H9 (cell line): ENCODE data around the gene BMP5. TPM values are rescaled to one million over a fixed set of nuclear protein-coding genes. Genes with fewer than 3 reads are reported as not detected.

Experiments used
- DNase-seq: peaks from one replicate; pipeline ENCODE4 v3.0.0-alpha.2; 2017
- H2AFZ ChIP-seq: one replicate; pipeline ENCODE4 v1.6.1; 2013; ENCODE audit warnings: mild to moderate bottlenecking, low read length, control low read depth, moderate library complexity
- H2AK5ac ChIP-seq: 2 replicates; pipeline ENCODE4 v1.6.1; 2013; ENCODE audit warnings: low read length, control low read depth, mixed read lengths; ENCODE audit not compliant: insufficient read length
- H2BK120ac ChIP-seq: one replicate; pipeline ENCODE4 v1.6.1; 2013; ENCODE audit warnings: low read depth, mild to moderate bottlenecking, low read length, control low read depth, inconsistent platforms; ENCODE audit not compliant: poor library complexity, severe bottlenecking
- H2BK12ac ChIP-seq: 2 replicates; pipeline ENCODE4 v1.6.1; 2013; ENCODE audit warnings: low read length, control low read depth, mixed read lengths, low read depth; ENCODE audit not compliant: insufficient read length
- H2BK15ac ChIP-seq: 2 replicates; pipeline ENCODE4 v1.6.1; 2013; ENCODE audit warnings: low read depth, low read length, control low read depth
- H2BK20ac ChIP-seq: one replicate; pipeline ENCODE4 v1.6.1; 2013; ENCODE audit warnings: low read depth, mild to moderate bottlenecking, low read length, control low read depth, inconsistent platforms; ENCODE audit not compliant: poor library complexity, severe bottlenecking
- H2BK5ac ChIP-seq: 2 replicates; pipeline ENCODE4 v1.6.1; 2013; ENCODE audit warnings: low read length, control low read depth, mixed read lengths; ENCODE audit not compliant: insufficient read length
- H3K14ac ChIP-seq: 2 replicates; pipeline ENCODE4 v1.6.1; 2013; ENCODE audit warnings: low read length, control low read depth; ENCODE audit not compliant: insufficient read depth
- H3K18ac ChIP-seq: 2 replicates; pipeline ENCODE4 v1.6.1; 2013; ENCODE audit warnings: low read depth, mild to moderate bottlenecking, mixed read lengths, low read length, control low read depth; ENCODE audit not compliant: insufficient read length
- H3K23ac ChIP-seq: 2 replicates; pipeline ENCODE4 v1.6.1; 2013; ENCODE audit warnings: low read length, control low read depth, mixed read lengths, low read depth; ENCODE audit not compliant: insufficient read length
- H3K23me2 ChIP-seq: 2 replicates; pipeline ENCODE4 v1.6.1; 2013; ENCODE audit warnings: low read depth, mild to moderate bottlenecking, mixed read lengths, low read length, control low read depth; ENCODE audit not compliant: insufficient read length, poor library complexity, severe bottlenecking
- H3K27ac ChIP-seq: 2 replicates; pipeline ENCODE4 v1.5.1; 2013; ENCODE audit warnings: low read length, control low read depth, mixed read lengths, low read depth; ENCODE audit not compliant: insufficient read length
- H3K27me3 ChIP-seq: 2 replicates; pipeline ENCODE4 v1.6.1; 2013; ENCODE audit warnings: low read length, control low read depth, inconsistent platforms; ENCODE audit not compliant: insufficient read depth
- H3K4ac ChIP-seq: 2 replicates; pipeline ENCODE4 v1.6.1; 2013; ENCODE audit warnings: low read depth, mild to moderate bottlenecking, control low read depth, inconsistent platforms, low read length, moderate library complexity
- H3K4me1 ChIP-seq: 2 replicates; pipeline ENCODE4 v1.6.1; 2013; ENCODE audit warnings: low read length, control low read depth, inconsistent platforms; ENCODE audit not compliant: insufficient read depth
- H3K4me2 ChIP-seq: 2 replicates; pipeline ENCODE4 v1.6.1; 2013; ENCODE audit warnings: low read length, control low read depth, mixed read lengths; ENCODE audit not compliant: insufficient read length, insufficient read depth
- H3K56ac ChIP-seq: 2 replicates; pipeline ENCODE4 v1.6.1; 2013; ENCODE audit warnings: low read depth, mild to moderate bottlenecking, mixed read lengths, low read length, control low read depth; ENCODE audit not compliant: insufficient read length
- H3K79me1 ChIP-seq: 2 replicates; pipeline ENCODE4 v1.6.1; 2013; ENCODE audit warnings: low read depth, mild to moderate bottlenecking, moderate library complexity, low read length, control low read depth, inconsistent platforms; ENCODE audit not compliant: insufficient read depth, poor library complexity, severe bottlenecking
- H3K79me2 ChIP-seq: 2 replicates; pipeline ENCODE4 v1.6.1; 2013; ENCODE audit warnings: low read length, control low read depth, inconsistent platforms; ENCODE audit not compliant: insufficient read depth
- H3K9ac ChIP-seq: 2 replicates; pipeline ENCODE4 v1.6.1; 2013; ENCODE audit warnings: low read length, control low read depth, mixed read lengths; ENCODE audit not compliant: insufficient read length; ENCODE audit errors: extremely low read depth
- H3K9me3 ChIP-seq: one replicate; pipeline ENCODE4 v1.6.1; 2013; ENCODE audit warnings: low read depth, low read length, inconsistent platforms; ENCODE audit not compliant: control insufficient read depth
- H3T11ph ChIP-seq: one replicate; pipeline ENCODE4 v1.6.1; 2013; ENCODE audit warnings: mild to moderate bottlenecking, low read length, control low read depth, inconsistent platforms
- H4K20me1 ChIP-seq: one replicate; pipeline ENCODE4 v1.6.1; 2013; ENCODE audit not compliant: control insufficient read depth, insufficient read length, insufficient read depth
- H4K5ac ChIP-seq: 2 replicates; pipeline ENCODE4 v1.6.1; 2013; ENCODE audit warnings: low read depth, mild to moderate bottlenecking, mixed read lengths, low read length, control low read depth; ENCODE audit not compliant: insufficient read length
- H4K8ac ChIP-seq: replicated peaks from 2 replicates; pipeline ENCODE4 v1.6.1; 2013; ENCODE audit warnings: low read length, control low read depth, mixed read lengths, low read depth; ENCODE audit not compliant: insufficient read length
- H4K91ac ChIP-seq: 2 replicates; pipeline ENCODE4 v1.6.1; 2013; ENCODE audit warnings: low read depth, mild to moderate bottlenecking, moderate library complexity, mixed read lengths, low read length, control low read depth; ENCODE audit not compliant: insufficient read length
- H3K27ac Mint-ChIP-seq, 3 experiments: 2 replicates in 2 of 3; 3 replicates in 1 of 3; pipeline ENCODE4 v1.8.0; 2020 to 2021; ENCODE audit warnings: mixed read lengths in 3 of 3, mild to moderate bottlenecking in 1 of 3, moderate library complexity in 1 of 3
- H3K27me3 Mint-ChIP-seq: 2 replicates; pipeline ENCODE4 v1.8.0; 2021; ENCODE audit warnings: low read depth, mild to moderate bottlenecking, moderate library complexity, mixed read lengths
- H3K36me3 Mint-ChIP-seq, 3 experiments: 2 replicates in 2 of 3; 3 replicates in 1 of 3; pipeline ENCODE4 v1.8.0; 2020 to 2021; ENCODE audit warnings: low read depth in 3 of 3, mixed read lengths in 3 of 3; ENCODE audit not compliant: insufficient read depth in 1 of 3
- H3K4me1 Mint-ChIP-seq, 2 experiments: 2 replicates each; pipeline ENCODE4 v1.8.0; 2020; ENCODE audit warnings: mixed read lengths in 2 of 2
- H3K4me3 Mint-ChIP-seq, 2 experiments: 2 replicates in 1 of 2; 3 replicates in 1 of 2; pipeline ENCODE4 v1.8.0; 2020 to 2021; ENCODE audit warnings: mild to moderate bottlenecking in 2 of 2, mixed read lengths in 2 of 2, moderate library complexity in 1 of 2
- H3K9me3 Mint-ChIP-seq, 2 experiments: 2 replicates in 1 of 2; 3 replicates in 1 of 2; pipeline ENCODE4 v1.8.0; 2020; ENCODE audit warnings: mild to moderate bottlenecking in 2 of 2, mixed read lengths in 2 of 2, moderate library complexity in 1 of 2
- WGBS: extraction: QIAGEN DNeasy Blood & Tissue Kit; methylation state at CpG from one replicate; pipeline ENCODE4 v1.1.7; 2013; ENCODE audit warnings: missing lambda C conversion rate, low lambda C conversion rate, mixed read lengths; ENCODE audit not compliant: insufficient read length; ENCODE audit errors: extremely low coverage; 5-methylcytosine and 5-hydroxymethylcytosine counted together
- total RNA-seq: library from RNA; stranded (reverse); gene quantifications from 2 replicates; pipeline ENCODE4 v1.2.1, GENCODE V29; 2021
- TF ChIP-seq, protein P1 (sequence below): fragments of 200-600 bp; sonication (generic); conservative IDR thresholded peaks from 3 replicates; pipeline ENCODE4 v1.8.0; 2021; ENCODE audit warnings: antibody characterized with exemption, mild to moderate bottlenecking

BMP5 gene
- total RNA-seq, 1 experiment from 2014 or later: not detected

- peaks cover 4 to 8% of the 10 kb centered on the region in 2 experiments; a peak in 3 of 4 replicates for H3K4me1 Mint-ChIP-seq
- H3K27ac ChIP-seq: no peak overlapping the region
These were observed 166.7 kb downstream of the BMP5 start for GRCh38 chr6:55708711-55709110.

More at GRCh38 chr6:55708711-55709110, 166.7 kb downstream of the BMP5 start:
- H3K4me3 Mint-ChIP-seq: no peak overlapping the region
- Histone ChIP-seq H3K27me3 (no peaks in the 10 kb centered on the region), H2AK5ac (no peak overlapping the region), H3K79me2 (no peaks in the 10 kb centered on the region), H3K18ac (no peak overlapping the region), H4K8ac (no peak overlapping the region), H4K20me1 (no peaks in the 10 kb centered on the region), H2BK20ac (no peak overlapping the region), H3K14ac (no peak overlapping the region), H2AFZ (no peak overlapping the region), H2BK120ac (no peak overlapping the region), H3K9ac (no peak overlapping the region), H2BK5ac (no peak overlapping the region), H3K56ac (no peak overlapping the region), H3K4me2 (no peak overlapping the region), H3T11ph (no peak overlapping the region), H3K79me1 (no peaks in the 10 kb centered on the region), H3K4me1 (no peaks in the 10 kb centered on the region), H3K9me3 (peaks cover 8% of the 10 kb centered on the region), H2BK12ac (no peak overlapping the region), H4K5ac (no peak overlapping the region), H3K4ac (no peak overlapping the region), H3K23ac (no peak overlapping the region), H3K23me2 (no peaks in the 10 kb centered on the region), H4K91ac (no peak overlapping the region), H2BK15ac (no peak overlapping the region)
- no peak for DNase-seq
- no peak overlapping the region for H3K27ac Mint-ChIP-seq
- H3K27me3 Mint-ChIP-seq: no peaks in the 10 kb centered on the region
- H3K36me3 Mint-ChIP-seq: peaks cover 6 to 16% (median 11%) of the 10 kb centered on the region in 3 experiments; a peak in 6 of 7 replicates
- TF ChIP-seq, protein P1, sequence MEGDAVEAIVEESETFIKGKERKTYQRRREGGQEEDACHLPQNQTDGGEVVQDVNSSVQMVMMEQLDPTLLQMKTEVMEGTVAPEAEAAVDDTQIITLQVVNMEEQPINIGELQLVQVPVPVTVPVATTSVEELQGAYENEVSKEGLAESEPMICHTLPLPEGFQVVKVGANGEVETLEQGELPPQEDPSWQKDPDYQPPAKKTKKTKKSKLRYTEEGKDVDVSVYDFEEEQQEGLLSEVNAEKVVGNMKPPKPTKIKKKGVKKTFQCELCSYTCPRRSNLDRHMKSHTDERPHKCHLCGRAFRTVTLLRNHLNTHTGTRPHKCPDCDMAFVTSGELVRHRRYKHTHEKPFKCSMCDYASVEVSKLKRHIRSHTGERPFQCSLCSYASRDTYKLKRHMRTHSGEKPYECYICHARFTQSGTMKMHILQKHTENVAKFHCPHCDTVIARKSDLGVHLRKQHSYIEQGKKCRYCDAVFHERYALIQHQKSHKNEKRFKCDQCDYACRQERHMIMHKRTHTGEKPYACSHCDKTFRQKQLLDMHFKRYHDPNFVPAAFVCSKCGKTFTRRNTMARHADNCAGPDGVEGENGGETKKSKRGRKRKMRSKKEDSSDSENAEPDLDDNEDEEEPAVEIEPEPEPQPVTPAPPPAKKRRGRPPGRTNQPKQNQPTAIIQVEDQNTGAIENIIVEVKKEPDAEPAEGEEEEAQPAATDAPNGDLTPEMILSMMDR: no peak
- H3K9me3 Mint-ChIP-seq: peaks cover 14 to 15% of the 10 kb centered on the region in 2 experiments
- no CpG with 5 or more reads among the region's 1 CpG for WGBS
